Pancreas (tissue), 10 donors: ENCODE measurements around the gene RAD51B. TPM values are rescaled to one million over a fixed set of nuclear protein-coding genes. Genes with fewer than 3 reads are reported as not detected.

ENCODE experiments used
- ATAC-seq, 4 donors: fragments of 200-7000 bp; cut with Tn5 transposase; one replicate each; pipeline versions ENCODE4 v1.8.0 to v1.9.1; 2020; ENCODE audit warnings: mild to moderate bottlenecking in 4 of 4, moderate library complexity in 4 of 4
- DNase-seq, 6 donors: peaks; one replicate each; pipeline ENCODE4 v3.0.0-alpha.2; 2020
- FAIRE-seq: peaks from 2 replicates; lab custom pipeline; 2012; peaks lifted over from hg19 to GRCh38; lab: Jason Lieb, UNC
- H3K27ac ChIP-seq, 4 donors: fragments of 200-600 bp; sonication (generic); 1 replicate in 3 of 4; 2 replicates in 1 of 4; pipeline versions ENCODE4 v1.5.0 to v1.8.0; 2020
- H3K27me3 ChIP-seq, 4 donors: fragments of 200-600 bp; one replicate each; pipeline ENCODE4 v1.8.0; 2021
- H3K36me3 ChIP-seq, 3 donors: fragments of 200-600 bp; sonication (generic) in 1 of 3; one replicate each; pipeline versions ENCODE4 v1.5.0 to v1.8.0; 2020 to 2021
- H3K4me1 ChIP-seq, 3 donors: fragments of 200-600 bp; one replicate each; pipeline ENCODE4 v1.8.0; 2021
- H3K4me3 ChIP-seq, 4 donors: fragments of 200-600 bp; sonication (generic) in 2 of 4; one replicate each; pipeline versions ENCODE4 v1.5.0 to v1.8.0; 2020 to 2021
- H3K9me3 ChIP-seq, 4 donors: fragments of 200-600 bp; one replicate each; pipeline ENCODE4 v1.8.0; 2021
- WGBS, 2 donors: extraction: QIAGEN DNeasy Blood & Tissue Kit; methylation state at CpG; one replicate each; pipeline ENCODE4 v1.1.7; 2013; 5-methylcytosine and 5-hydroxymethylcytosine counted together
- intact Hi-C, 3 donors: fragments of 100-400 bp; cut with DNase I; formaldehyde crosslinking; loops; one replicate each; pipeline versions ENCODE4 v1.11.1 to v1.14.2; 2022
- polyA plus RNA-seq, 2 donors: library from polyadenylated mRNA; stranded (reverse); fragments of 200-250 nt; gene quantifications; one replicate each; pipeline ENCODE4 v1.2.3, GENCODE V29; 2013
- total RNA-seq, 6 donors: library from RNA; stranded (reverse); fragmentation: NEBNext Ultra II Directional in 4 of 6; extraction: Animal tissue kit (Norgen Biotek cat#: 25700) in 4 of 6; gene quantifications; one replicate each; pipeline versions ENCODE4 v1.2.1 to v1.2.4, GENCODE V29; 2021 to 2023
- TF ChIP-seq, protein P1 (sequence below), 4 donors: fragments of 200-600 bp; sonication (generic) in 3 of 4; IDR thresholded peaks; one replicate each; pipeline versions ENCODE4 v1.5.0 to v1.8.0; 2021; ENCODE audit warnings: antibody characterized with exemption in 4 of 4
- donor health status: healthy with polysubstance abuse.
- donor health status: DM: no; HTN: no; CAD: no; lungs with moderate emphysema.
- donor health status: DM: no; HTN: no; CAD: no.
- donor health status: control.
- donor health status: control.
- donor health status: Bipolar disorder and iron deficiency.
- donor health status: DM: yes; HTN: yes; CAD: no.
- donor health status: DM: no; HTN: no; CAD: no.
- donor health status: DM: no; HTN: no; CAD: no.
- donor health status: DM: yes; HTN: yes; CAD: no.

Gene RAD51B
- total and polyA plus RNA-seq, 8 donors = 1.1 to 17.3 (median 5.8) TPM

DNA sequence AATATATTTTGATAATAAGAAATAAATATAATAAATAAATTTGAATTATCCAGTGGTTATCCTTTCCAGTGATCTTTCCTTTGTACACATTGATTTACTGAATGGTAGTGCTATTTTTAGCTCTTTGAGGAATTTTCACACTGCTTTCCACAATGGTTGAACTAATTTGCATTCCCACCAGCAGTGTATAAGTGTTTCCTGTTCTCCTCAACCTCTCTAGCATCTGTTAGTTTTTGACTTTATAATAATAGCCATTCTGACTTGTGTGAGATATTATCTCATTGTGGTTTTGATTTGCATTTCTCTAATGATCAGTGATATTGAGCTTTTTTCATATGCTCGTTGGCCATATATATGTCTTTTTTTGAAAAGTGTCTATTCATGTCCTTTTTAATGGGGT lies 333.7 kb downstream of the RAD51B start:
- Histone ChIP-seq H3K9me3 (no peaks in the 10 kb centered on the region), H3K4me1 (peaks cover 0 to 7% (median 0%) of the 10 kb centered on the region in 3 donors), H3K27ac (no peak overlapping the region), H3K4me3 (no peak overlapping the region), H3K27me3 (no peaks in the 10 kb centered on the region), H3K36me3 (no peaks in the 10 kb centered on the region)
- 93 to 95% methylated on average over 1 of the region's 1 CpG for WGBS, 2 donors
- FAIRE-seq (peak; percentile 20), DNase-seq (no peak), ATAC-seq (no peak)
- TF ChIP-seq, protein P1, sequence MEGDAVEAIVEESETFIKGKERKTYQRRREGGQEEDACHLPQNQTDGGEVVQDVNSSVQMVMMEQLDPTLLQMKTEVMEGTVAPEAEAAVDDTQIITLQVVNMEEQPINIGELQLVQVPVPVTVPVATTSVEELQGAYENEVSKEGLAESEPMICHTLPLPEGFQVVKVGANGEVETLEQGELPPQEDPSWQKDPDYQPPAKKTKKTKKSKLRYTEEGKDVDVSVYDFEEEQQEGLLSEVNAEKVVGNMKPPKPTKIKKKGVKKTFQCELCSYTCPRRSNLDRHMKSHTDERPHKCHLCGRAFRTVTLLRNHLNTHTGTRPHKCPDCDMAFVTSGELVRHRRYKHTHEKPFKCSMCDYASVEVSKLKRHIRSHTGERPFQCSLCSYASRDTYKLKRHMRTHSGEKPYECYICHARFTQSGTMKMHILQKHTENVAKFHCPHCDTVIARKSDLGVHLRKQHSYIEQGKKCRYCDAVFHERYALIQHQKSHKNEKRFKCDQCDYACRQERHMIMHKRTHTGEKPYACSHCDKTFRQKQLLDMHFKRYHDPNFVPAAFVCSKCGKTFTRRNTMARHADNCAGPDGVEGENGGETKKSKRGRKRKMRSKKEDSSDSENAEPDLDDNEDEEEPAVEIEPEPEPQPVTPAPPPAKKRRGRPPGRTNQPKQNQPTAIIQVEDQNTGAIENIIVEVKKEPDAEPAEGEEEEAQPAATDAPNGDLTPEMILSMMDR (IDR thresholded peaks at IDR 0.05) = no peak
- intact Hi-C loops = no loop called here

DNA sequence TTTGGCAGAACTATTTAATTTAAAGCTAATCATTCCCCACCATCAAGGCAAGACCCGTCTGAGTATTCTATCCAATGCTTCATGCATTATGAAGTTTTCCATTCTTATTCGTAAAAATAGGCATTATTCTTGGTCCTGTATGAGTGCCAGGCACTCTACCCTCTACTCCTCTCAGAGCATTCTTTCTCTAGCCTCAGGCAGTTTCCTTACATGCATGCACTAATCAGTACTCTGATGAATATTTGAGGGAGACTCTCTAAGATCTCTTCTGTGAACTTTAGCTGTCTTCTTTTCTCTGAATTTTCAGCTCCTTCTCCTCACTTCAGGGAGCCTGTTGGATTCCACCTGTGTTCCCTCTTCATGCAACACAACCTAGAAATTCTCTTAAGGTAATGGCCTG lies 334.7 kb downstream of the RAD51B start:
- intact Hi-C loops = no loop called here
- no peak overlapping the region for H3K4me3 ChIP-seq
- ATAC-seq (no peak), DNase-seq (no peak), FAIRE-seq (no peak)
- H3K27ac ChIP-seq = no peak overlapping the region
- no peaks in the 10 kb centered on the region for H3K27me3 ChIP-seq
- H3K4me1 ChIP-seq = peaks cover 0 to 7% (median 0%) of the 10 kb centered on the region in 3 donors
- TF ChIP-seq, protein P1 (IDR thresholded peaks at IDR 0.05) = no peak
- 87 to 94% methylated on average over 2 of the region's 2 CpGs for WGBS, 2 donors
- H3K36me3 ChIP-seq = no peaks in the 10 kb centered on the region
- H3K9me3 ChIP-seq = no peaks in the 10 kb centered on the region

DNA sequence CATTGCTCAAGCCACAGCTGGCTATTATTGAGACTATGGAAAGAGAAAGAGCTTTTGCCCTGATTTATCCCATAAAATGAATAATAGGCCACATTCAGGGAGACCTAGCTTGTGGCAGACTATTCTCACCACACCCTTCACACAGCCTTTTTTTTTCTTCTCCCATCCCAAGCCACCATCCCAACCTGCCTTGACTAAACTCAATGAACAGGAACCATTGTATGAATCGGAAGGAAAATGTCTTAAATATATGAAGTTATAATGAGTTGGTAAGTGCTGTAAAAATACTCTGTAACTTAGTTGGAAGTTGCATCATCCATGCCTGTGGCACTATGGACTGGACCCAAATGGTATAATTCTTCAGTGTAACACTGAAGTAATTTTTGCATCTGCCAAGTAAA lies 338.4 kb downstream of the RAD51B start:
- H3K4me3 ChIP-seq = no peak overlapping the region
- TF ChIP-seq, protein P1 (IDR thresholded peaks at IDR 0.05) = no peak
- intact Hi-C loops = no loop called here
- no peak overlapping the region for H3K27ac ChIP-seq
- DNase-seq (no peak), ATAC-seq (peak in 1 of 4 donors; percentile 31), FAIRE-seq (no peak)
- no peaks in the 10 kb centered on the region for H3K27me3 ChIP-seq
- no peaks in the 10 kb centered on the region for H3K36me3 ChIP-seq
- H3K9me3 ChIP-seq = no peaks in the 10 kb centered on the region
- peaks cover 0 to 23% (median 4%) of the 10 kb centered on the region in 3 donors for H3K4me1 ChIP-seq
- WGBS, 2 donors = 85 to 94% methylated on average over 1 of the region's 1 CpG

DNA sequence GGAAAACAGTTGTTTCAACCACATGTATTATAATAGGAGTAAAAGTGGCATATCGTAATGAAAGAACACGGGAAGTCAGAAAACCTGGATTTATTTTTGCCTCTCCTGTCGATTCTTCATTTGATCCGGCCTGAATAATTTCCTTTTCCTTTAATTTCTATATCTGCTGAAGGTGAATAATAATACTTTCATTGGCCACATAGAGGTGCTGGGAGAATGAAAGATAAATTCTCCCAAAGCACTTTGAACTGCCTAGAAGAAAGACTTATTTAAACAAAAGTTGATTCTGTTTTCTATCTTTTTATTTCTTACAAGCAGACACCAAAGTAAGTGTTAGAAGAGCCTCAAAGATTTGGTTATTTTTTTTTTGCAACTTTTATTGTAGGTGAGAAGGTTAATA lies 339.1 kb downstream of the RAD51B start:
- Histone ChIP-seq H3K9me3 (no peaks in the 10 kb centered on the region), H3K4me1 (peaks cover 1 to 30% (median 10%) of the 10 kb centered on the region in 3 donors), H3K27ac (no peak overlapping the region), H3K27me3 (no peaks in the 10 kb centered on the region), H3K36me3 (no peaks in the 10 kb centered on the region), H3K4me3 (no peak overlapping the region)
- DNase-seq (no peak), FAIRE-seq (no peak), ATAC-seq (peak in 3 of 4 donors; percentile 48 to 64 (median 55))
- TF ChIP-seq, protein P1 (IDR thresholded peaks at IDR 0.05) = no peak
- intact Hi-C loops = no loop called here
- 71 to 84% methylated on average over 4 of the region's 4 CpGs for WGBS, 2 donors

DNA sequence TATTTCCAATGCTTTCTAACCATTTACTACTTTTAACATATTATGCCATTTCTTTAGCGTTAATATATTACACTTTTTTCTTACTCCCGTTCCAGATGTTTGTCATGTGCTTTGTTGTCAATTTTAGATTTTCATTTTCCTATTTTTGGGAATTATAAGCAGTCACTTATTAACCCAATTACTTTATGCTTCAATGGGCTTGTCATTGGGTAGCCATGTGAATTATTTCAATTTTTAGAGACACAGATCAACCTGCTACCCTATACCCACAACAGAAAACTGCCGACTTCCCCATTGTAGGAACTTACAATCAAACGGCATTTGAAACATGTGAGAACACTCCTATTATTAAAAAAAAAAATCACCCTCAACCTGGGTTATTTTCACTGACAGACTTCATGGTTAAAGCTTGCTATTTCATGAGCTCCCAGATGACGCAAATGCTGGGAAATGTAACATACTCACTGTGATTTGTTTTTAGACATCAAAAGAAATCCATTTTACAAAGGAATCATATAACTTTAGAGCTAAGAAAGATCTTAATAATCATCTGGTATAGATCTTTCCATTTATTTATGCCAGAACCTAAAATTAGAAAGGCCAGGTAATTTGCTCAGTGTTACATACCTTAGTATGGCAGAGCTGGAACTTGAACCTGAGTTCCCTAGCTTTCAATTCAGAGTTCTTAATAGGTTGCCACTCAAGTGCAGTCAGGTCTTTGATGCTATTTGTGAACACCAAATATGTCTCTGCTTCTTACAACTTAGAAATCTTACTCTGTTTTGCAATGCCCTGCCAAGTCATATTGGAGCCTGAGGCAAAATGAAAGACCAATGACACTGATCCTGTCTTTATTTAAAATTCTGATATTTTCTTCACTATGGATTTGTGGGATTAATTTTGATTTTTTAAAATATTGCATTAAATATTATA lies 340.4 kb downstream of the RAD51B start:
- FAIRE-seq = no peak
- Histone ChIP-seq H3K36me3 (no peaks in the 10 kb centered on the region), H3K4me3 (no peak overlapping the region), H3K9me3 (no peaks in the 10 kb centered on the region), H3K4me1 (peaks cover 10 to 38% (median 21%) of the 10 kb centered on the region in 3 donors), H3K27me3 (no peaks in the 10 kb centered on the region), H3K27ac (no peak overlapping the region)
- intact Hi-C loops = no loop called here
- TF ChIP-seq, protein P1 (IDR thresholded peaks at IDR 0.05) = no peak
- ATAC-seq = no peak
- WGBS, 2 donors = 88 to 91% methylated on average over 5 of the region's 5 CpGs
- no peak for DNase-seq
